ENCODE measurements around the gene ZNF282.
A peak's percentile ranks its signal among the peaks of the same experiment; 100 is the strongest.

DNA sequence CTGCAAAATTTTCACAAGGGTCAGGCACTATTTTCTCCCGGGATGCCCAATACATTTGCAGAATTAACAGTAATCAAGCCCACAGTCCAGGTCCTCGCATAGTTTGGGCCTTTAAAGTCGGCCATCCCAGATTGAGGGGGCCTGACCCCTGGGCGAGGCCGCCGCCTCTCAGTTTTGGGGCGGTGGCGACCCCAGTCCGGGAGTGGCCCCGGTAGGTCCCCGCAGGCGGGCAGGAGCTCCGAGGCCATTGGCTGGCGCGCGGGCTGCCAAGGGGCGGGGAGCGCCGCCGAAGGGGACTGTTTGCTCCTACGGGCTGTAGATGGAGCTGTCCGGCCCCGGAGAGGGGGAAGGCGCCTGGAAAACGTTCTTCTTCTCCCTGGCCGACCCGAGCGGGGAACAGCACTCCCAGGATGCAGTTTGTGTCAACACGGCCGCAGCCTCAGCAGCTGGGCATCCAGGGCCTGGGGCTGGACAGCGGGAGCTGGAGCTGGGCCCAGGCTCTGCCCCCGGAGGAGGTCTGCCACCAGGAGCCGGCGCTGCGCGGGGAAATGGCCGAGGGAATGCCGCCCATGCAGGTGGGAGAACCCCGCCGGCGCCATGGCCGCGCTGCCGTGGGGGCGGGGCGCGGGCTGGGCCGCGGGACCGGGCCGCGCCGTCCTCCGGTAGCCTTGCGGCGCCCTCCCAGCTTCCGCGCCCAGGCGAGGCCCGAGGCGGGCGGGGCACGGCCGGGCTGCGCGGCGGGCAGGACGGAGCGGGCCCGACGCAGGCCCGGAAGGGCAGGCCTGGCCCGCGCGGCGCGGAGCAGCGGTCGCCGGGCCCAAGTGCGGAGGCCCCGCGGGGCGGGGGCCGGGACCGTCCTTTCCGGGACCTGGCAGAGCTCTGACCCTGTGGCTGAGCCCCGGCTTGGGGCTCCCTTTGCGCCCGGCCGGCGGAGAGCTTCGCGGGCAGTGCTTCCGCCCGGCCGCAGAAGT is at the start of gene ZNF282:
- peak; percentile 95 for TF ChIP-seq CTCF (conservative IDR thresholded peaks at IDR 0.05)
- TF ChIP-seq ZFX (IDR thresholded peaks at IDR 0.05), result peak; percentile 100
